ENCODE data around the gene GDPGP1. TPM values are rescaled to one million over a fixed set of nuclear protein-coding genes. Genes with fewer than 3 reads are reported as not detected.
A peak's percentile ranks its signal among the peaks of the same experiment; 100 is the strongest.

Gene GDPGP1
- polyA plus RNA-seq, 2 of the 4 experiments (the other 2 are of a cell fraction): 4.4 to 5.7 TPM

- Histone ChIP-seq H3K4me3 (no peak overlapping the region), H3K27ac (peak overlapping the region; percentile 74 to 89), H3K4me2 (peak overlapping the region; percentile 61), H3K9me3 (no peaks in the 10 kb centered on the region), H3K4me1 (peaks cover 66% of the 10 kb centered on the region)
- 86% methylated on average over 10 of the region's 10 CpGs for WGBS (ENCODE audit: missing lambda C conversion rate)
- DNase-seq (ENCODE audit: low read depth in 1 of 2, low spot score in 1 of 2): no peak
- POLR2A ChIA-PET: interaction anchor here (1.3 to 2.2 kb wide), 2 partner anchors 11 to 44 kb away, joined by 4 to 7 read pairs; partner anchors contain the start of genes CIB1, GDPGP1 and SEMA4B
- CTCF ChIA-PET: interaction anchor here (0.9 to 7.4 kb wide), 8 partner anchors 11 to 457 kb away, joined by 3 to 68 read pairs (median 6); partner anchors contain the start of gene SEMA4B
- TF ChIP-seq FOSB (CRISPR knock-in tag; IDR thresholded peaks at IDR 0.05) (no peak), RARB (CRISPR knock-in tag; IDR thresholded peaks at IDR 0.05) (no peak), SMC3 (IDR thresholded peaks at IDR 0.05) (no peak)
- FAIRE-seq: no peak
- ATAC-seq: no peak
Measured at GRCh38 chr15:90189781-90190467, 44.1 kb upstream of the GDPGP1 start.

GRCh38 chr15:90190606-90191343, 43.2 kb upstream of the GDPGP1 start:
- POLR2A ChIA-PET: interaction anchor here (2.2 to 2.4 kb wide), 2 partner anchors 10 to 43 kb away, joined by 7 to 22 read pairs; partner anchors contain the start of genes CIB1, GDPGP1 and SEMA4B
- H3K4me3 ChIP-seq: no peak overlapping the region
- no peak for TF ChIP-seq PBX3 (IDR thresholded peaks at IDR 0.05)
- TF ChIP-seq HEYL (CRISPR knock-in tag; IDR thresholded peaks at IDR 0.05): no peak
- no peak for TF ChIP-seq MYC (IDR thresholded peaks at IDR 0.05; ENCODE audit: borderline replicate concordance, low read length)
- no peak for TF ChIP-seq TFCP2L1 (CRISPR knock-in tag; IDR thresholded peaks at IDR 0.05)
- no peak for TF ChIP-seq CHD2 (IDR thresholded peaks at IDR 0.05; ENCODE audit: low read length, partially characterized antibody)
- TF ChIP-seq EHMT2 (IDR thresholded peaks at IDR 0.05; ENCODE audit: low read depth): no peak
- TF ChIP-seq CBX8 (IDR thresholded peaks at IDR 0.05): no peak
- TF ChIP-seq ZFP36 (IDR thresholded peaks at IDR 0.05; ENCODE audit: borderline replicate concordance, partially characterized antibody): no peak
- peak in 1 of 2 experiments; percentile 6; a peak in 3 of 6 replicates for ATAC-seq
- no peak for DNase-seq (ENCODE audit: low read depth in 1 of 2, low spot score in 1 of 2)
- no peaks in the 10 kb centered on the region for H3K9me3 ChIP-seq
- CTCF ChIA-PET: interaction anchor here (0.9 to 7.4 kb wide), 10 partner anchors 10 to 458 kb away, joined by 3 to 68 read pairs (median 6); partner anchors contain the start of gene SEMA4B
- no peak for FAIRE-seq
- H3K4me1 ChIP-seq: peaks cover 62% of the 10 kb centered on the region
- H3K27ac ChIP-seq: peak overlapping the region; percentile 74 to 89
- H3K4me2 ChIP-seq: peak overlapping the region; percentile 61
- WGBS (ENCODE audit: missing lambda C conversion rate): 76% methylated on average over 10 of the region's 10 CpGs

GRCh38 chr15:90191344-90191687, 42.7 kb upstream of the GDPGP1 start:
- CTCF ChIA-PET: interaction anchor here (1.0 to 7.4 kb wide), 10 partner anchors 10 to 220 kb away, joined by 3 to 68 read pairs (median 6); partner anchors contain the start of gene SEMA4B
- TF ChIP-seq NPAS2 (CRISPR knock-in tag; IDR thresholded peaks at IDR 0.05; ENCODE audit: borderline replicate concordance) (no peak), HOXB13 (CRISPR knock-in tag; IDR thresholded peaks at IDR 0.05; ENCODE audit: low read depth) (no peak), USF2 (IDR thresholded peaks at IDR 0.05) (no peak), MYC (IDR thresholded peaks at IDR 0.05; ENCODE audit: borderline replicate concordance, low read length) (no peak), RAD21 (conservative IDR thresholded peaks at IDR 0.05 in 1 of 2, IDR thresholded peaks at IDR 0.05 in 1 of 2) (no peak)
- H3K4me3 ChIP-seq: no peak overlapping the region
- no peaks in the 10 kb centered on the region for H3K9me3 ChIP-seq
- POLR2A ChIA-PET: interaction anchor here (1.2 to 2.4 kb wide), 3 partner anchors 10 to 42 kb away, joined by 3 to 22 read pairs (median 7); partner anchors contain the start of genes CIB1, GDPGP1 and SEMA4B
- peaks cover 58% of the 10 kb centered on the region for H3K4me1 ChIP-seq
- DNase-seq (ENCODE audit: low read depth in 1 of 2, low spot score in 1 of 2) (no peak), ATAC-seq (peak in 1 of 2 experiments; percentile 22; a peak in 4 of 6 replicates), FAIRE-seq (no peak)
- H3K4me2 ChIP-seq: peak overlapping the region; percentile 61
- 88% methylated on average over 3 of the region's 3 CpGs for WGBS (ENCODE audit: missing lambda C conversion rate)
- H3K27ac ChIP-seq: peak overlapping the region; percentile 74 to 89
